Activated T-cell treated with anti-CD3 and anti-CD28 coated beads for 24 hours (primary cell): ENCODE measurements around the gene TFDP2.

Source experiments
- DNase-seq: peaks from one replicate; pipeline ENCODE4 v3.0.0-alpha.2; 2020; ENCODE audit warnings: low read depth

Gene TFDP2

GRCh38 chr3:142072816-142073215 lies 76.5 kb downstream of the TFDP2 start:
- DNase-seq: no peak

GRCh38 chr3:142065932-142066331 lies 83.4 kb downstream of the TFDP2 start:
- DNase-seq: no peak

GRCh38 chr3:142065344-142065743 lies 84.0 kb downstream of the TFDP2 start:
- no peak for DNase-seq

- no peak for DNase-seq
These were observed 84.9 kb downstream of the TFDP2 start for GRCh38 chr3:142064454-142064853.

- DNase-seq: no peak
These were observed 92.0 kb downstream of the TFDP2 start for GRCh38 chr3:142057331-142057725.

- DNase-seq: no peak
These were observed 92.6 kb downstream of the TFDP2 start for GRCh38 chr3:142056656-142057330.

GRCh38 chr3:142053835-142054234 lies 95.5 kb downstream of the TFDP2 start:
- DNase-seq: no peak

GRCh38 chr3:142053244-142053643 lies 96.1 kb downstream of the TFDP2 start:
- DNase-seq: no peak

GRCh38 chr3:142051351-142051750 lies 98.0 kb downstream of the TFDP2 start:
- no peak for DNase-seq

GRCh38 chr3:142047021-142047369 lies 102.3 kb downstream of the TFDP2 start:
- DNase-seq: no peak

- DNase-seq: no peak
These were observed 102.9 kb downstream of the TFDP2 start for GRCh38 chr3:142046320-142047020.

- DNase-seq: no peak
These were observed 108.3 kb downstream of the TFDP2 start for GRCh38 chr3:142040941-142041491.

- DNase-seq: no peak
These were observed 113.9 kb downstream of the TFDP2 start for GRCh38 chr3:142035308-142035922.

- no peak for DNase-seq
These were observed 116.1 kb downstream of the TFDP2 start for GRCh38 chr3:142033292-142033691.

GRCh38 chr3:142031575-142031974 lies 117.8 kb downstream of the TFDP2 start:
- DNase-seq: no peak

GRCh38 chr3:142029791-142030190 lies 119.6 kb downstream of the TFDP2 start:
- DNase-seq: no peak

GRCh38 chr3:142029052-142029642 lies 120.2 kb downstream of the TFDP2 start:
- DNase-seq: no peak

- no peak for DNase-seq
These were observed 121.0 kb downstream of the TFDP2 start for GRCh38 chr3:142028243-142028777.

GRCh38 chr3:142027735-142028134 lies 121.6 kb downstream of the TFDP2 start:
- DNase-seq: no peak

GRCh38 chr3:142027300-142027699 lies 122.0 kb downstream of the TFDP2 start:
- DNase-seq: no peak

GRCh38 chr3:142026333-142026732 lies 123.0 kb downstream of the TFDP2 start:
- no peak for DNase-seq

GRCh38 chr3:142022381-142022780 lies 127.0 kb downstream of the TFDP2 start:
- DNase-seq: no peak
